Endothelial cell of umbilical vein (primary cell): Measurements from ENCODE around the gene LRRC28. TPM values are rescaled to one million over a fixed set of nuclear protein-coding genes. Genes with fewer than 3 reads are reported as not detected.

Experiments used
- BruUV-seq: library from RNA; stranded (reverse); fragments of 400-500 nt; replicated peaks from 2 replicates; lab custom pipeline; 2021; lab: Mats Ljungman, UMichigan
- CTCF ChIA-PET: fragments of 300-600, 350-600 bp; sonication (Branson Sonifier 250); formaldehyde crosslinking; loops from one replicate; lab custom pipeline; 2021; ENCODE audit warnings: antibody characterized with exemption, inconsistent platforms; lab: Charles Lee
- POLR2A ChIA-PET: fragments of 300-600, 350-600 bp; sonication (Branson Sonifier 250); formaldehyde crosslinking; loops from one replicate; lab custom pipeline; 2021; ENCODE audit warnings: antibody characterized with exemption, inconsistent platforms; lab: Charles Lee
- DNase-seq: peaks from one replicate; pipeline ENCODE4 v3.0.0-alpha.2; 2011; ENCODE audit warnings: low read depth, low spot score
- FAIRE-seq: peaks from 2 replicates; lab custom pipeline; 2011; peaks lifted over from hg19 to GRCh38; lab: Jason Lieb, UNC
- H2AFZ ChIP-seq: 2 replicates; pipeline ENCODE4 v1.6.0; 2012; ENCODE audit warnings: low read depth, low read length, control low read depth, inconsistent platforms
- H3K27ac ChIP-seq: 2 replicates; pipeline ENCODE4 v1.5.1; 2011; ENCODE audit warnings: low read depth, mild to moderate bottlenecking, control low read depth, low read length, moderate library complexity; ENCODE audit not compliant: insufficient read depth
- H3K27me3 ChIP-seq, 2 experiments: 2 replicates each; pipeline versions ENCODE4 v1.6.0 to v1.6.1; 2011; ENCODE audit warnings: low read length in 2 of 2, mixed read lengths in 1 of 2; ENCODE audit not compliant: control insufficient read depth in 2 of 2, insufficient read depth in 2 of 2
- H3K36me3 ChIP-seq, 2 experiments: 2 replicates in 1 of 2; 3 replicates in 1 of 2; pipeline ENCODE4 v1.5.1; 2011; ENCODE audit warnings: low read length in 2 of 2, mild to moderate bottlenecking in 1 of 2, moderate library complexity in 1 of 2; ENCODE audit not compliant: control insufficient read depth in 2 of 2, insufficient read depth in 2 of 2; ENCODE audit errors: extremely low read depth in 1 of 2
- H3K4me1 ChIP-seq: 3 replicates; pipeline ENCODE4 v1.5.1; 2011; ENCODE audit warnings: mild to moderate bottlenecking, low read length; ENCODE audit not compliant: control insufficient read depth, insufficient read depth; ENCODE audit errors: extremely low read depth
- H3K4me2 ChIP-seq: 2 replicates; pipeline ENCODE4 v1.6.1; 2011; ENCODE audit warnings: low read length, control low read depth, mixed read lengths; ENCODE audit not compliant: insufficient read depth
- H3K4me3 ChIP-seq, 3 experiments: fragments of 200-600 bp in 1 of 3; sonication (generic), shearing (Covaris generic) in 1 of 3; replicated peaks in 1 of 3; 2 replicates each; pipeline ENCODE4 v1.5.1; 2011 to 2016; ENCODE audit warnings: control low read depth in 3 of 3, low read length in 3 of 3, mild to moderate bottlenecking in 2 of 3, inconsistent platforms in 1 of 3, low read depth in 1 of 3, moderate library complexity in 1 of 3; ENCODE audit not compliant: insufficient read depth in 1 of 3
- H3K79me2 ChIP-seq: 2 replicates; pipeline ENCODE4 v1.6.0; 2012; ENCODE audit warnings: low read length, inconsistent platforms; ENCODE audit not compliant: control insufficient read depth, insufficient read depth
- H3K9ac ChIP-seq: replicated peaks from 2 replicates; pipeline ENCODE3; 2011; ENCODE audit warnings: low read length, control low read depth; ENCODE audit not compliant: insufficient read depth; ENCODE audit errors: extremely low read depth
- H3K9me1 ChIP-seq: replicated peaks from 3 replicates; pipeline ENCODE4 v1.6.0; 2011; ENCODE audit warnings: mild to moderate bottlenecking, low read length; ENCODE audit not compliant: control insufficient read depth, insufficient read depth; ENCODE audit errors: extremely low read depth
- H3K9me3 ChIP-seq: replicated peaks from 2 replicates; pipeline ENCODE4 v1.5.1; 2012; ENCODE audit warnings: low read length, inconsistent platforms; ENCODE audit not compliant: control insufficient read depth, insufficient read depth
- H4K20me1 ChIP-seq: replicated peaks from 2 replicates; pipeline ENCODE3; 2011; ENCODE audit warnings: mild to moderate bottlenecking, low read length; ENCODE audit not compliant: control insufficient read depth, insufficient read depth; ENCODE audit errors: extremely low read depth
- JUN ChIP-seq: IDR thresholded peaks from 2 replicates; pipeline ENCODE4 v1.6.1; 2011; ENCODE audit warnings: borderline replicate concordance, low read depth; ENCODE audit not compliant: insufficient read length, insufficient read depth
- POLR2AphosphoS5 ChIP-seq: IDR thresholded peaks from 2 replicates; pipeline ENCODE4 v1.6.1; 2012; ENCODE audit warnings: low read depth, mild to moderate bottlenecking, control low read depth, low read length, moderate library complexity; ENCODE audit not compliant: insufficient read depth
- dilution Hi-C: fragments of 300-500 bp; cut with MboI; formaldehyde crosslinking; loops from one replicate; pipeline ENCODE4 v1.15.0; 2019; ENCODE audit warnings: low sequenced_read_pairs; ENCODE audit not compliant: extremely low pct_ligation_motif_present
- intact Hi-C: fragments of 100-400 bp; cut with micrococcal nuclease; formaldehyde crosslinking; loops from one replicate; pipeline ENCODE4 v1.10.0; 2022
- polyA plus RNA-seq, 4 experiments: library from polyadenylated mRNA; depleted of rRNA in 3 of 4; stranded (reverse) in 3 of 4; unstranded in 1 of 4; fragments of >200 nt; gene quantifications; 2 replicates each; pipeline versions ENCODE4 v1.2.1 to v1.2.3, GENCODE V29; 2011 to 2012; ENCODE audit warnings: missing spikeins in 1 of 4
- total RNA-seq: library from RNA; stranded (reverse); gene quantifications from 2 replicates; pipeline ENCODE4 v1.2.3, GENCODE V29; 2021
- TF ChIP-seq, protein P1 (sequence below), 2 donors: IDR thresholded peaks; 1 replicate in 1 of 2; 2 replicates in 1 of 2; pipeline ENCODE4 v1.5.1; 2011; ENCODE audit warnings: low read length in 2 of 2, mild to moderate bottlenecking in 2 of 2, moderate library complexity in 2 of 2, control low read depth in 1 of 2, inconsistent platforms in 1 of 2, low read depth in 1 of 2; ENCODE audit not compliant: insufficient read depth in 1 of 2; ENCODE audit errors: extremely low read depth in 1 of 2
- TF ChIP-seq, protein P2 (sequence below): IDR thresholded peaks from 2 replicates; pipeline ENCODE4 v1.6.1; 2011; ENCODE audit not compliant: insufficient read depth, insufficient read length

LRRC28 gene
- total and polyA plus RNA-seq, 2 donors (not counting 3 experiments of a cell fraction or from before 2014, with no cell fraction given): 19.6 to 26.7 TPM

GRCh38 chr15:99320374-99321215, 69.3 kb downstream of the LRRC28 start:
- H3K4me1 ChIP-seq: peaks cover 7% of the 10 kb centered on the region
- dilution Hi-C loops (no loop called here), intact Hi-C loops (no loop called here)
- FAIRE-seq: no peak
- no peaks in the 10 kb centered on the region for H3K79me2 ChIP-seq
- ChIA-PET CTCF (interaction anchor here (1.4 kb wide), 1 partner anchor 33 kb away, joined by 3 read pairs; no protein-coding TSS in a partner anchor), POLR2A (no interaction called here)
- TF ChIP-seq JUN: no peak
- TF ChIP-seq, protein P1, sequence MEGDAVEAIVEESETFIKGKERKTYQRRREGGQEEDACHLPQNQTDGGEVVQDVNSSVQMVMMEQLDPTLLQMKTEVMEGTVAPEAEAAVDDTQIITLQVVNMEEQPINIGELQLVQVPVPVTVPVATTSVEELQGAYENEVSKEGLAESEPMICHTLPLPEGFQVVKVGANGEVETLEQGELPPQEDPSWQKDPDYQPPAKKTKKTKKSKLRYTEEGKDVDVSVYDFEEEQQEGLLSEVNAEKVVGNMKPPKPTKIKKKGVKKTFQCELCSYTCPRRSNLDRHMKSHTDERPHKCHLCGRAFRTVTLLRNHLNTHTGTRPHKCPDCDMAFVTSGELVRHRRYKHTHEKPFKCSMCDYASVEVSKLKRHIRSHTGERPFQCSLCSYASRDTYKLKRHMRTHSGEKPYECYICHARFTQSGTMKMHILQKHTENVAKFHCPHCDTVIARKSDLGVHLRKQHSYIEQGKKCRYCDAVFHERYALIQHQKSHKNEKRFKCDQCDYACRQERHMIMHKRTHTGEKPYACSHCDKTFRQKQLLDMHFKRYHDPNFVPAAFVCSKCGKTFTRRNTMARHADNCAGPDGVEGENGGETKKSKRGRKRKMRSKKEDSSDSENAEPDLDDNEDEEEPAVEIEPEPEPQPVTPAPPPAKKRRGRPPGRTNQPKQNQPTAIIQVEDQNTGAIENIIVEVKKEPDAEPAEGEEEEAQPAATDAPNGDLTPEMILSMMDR (IDR thresholded peaks at IDR 0.05; ENCODE audit: extremely low read depth in 1 of 2, insufficient read depth in 1 of 2, low read depth in 1 of 2, low read length in 2 of 2): no peak
- TF ChIP-seq, protein P2, sequence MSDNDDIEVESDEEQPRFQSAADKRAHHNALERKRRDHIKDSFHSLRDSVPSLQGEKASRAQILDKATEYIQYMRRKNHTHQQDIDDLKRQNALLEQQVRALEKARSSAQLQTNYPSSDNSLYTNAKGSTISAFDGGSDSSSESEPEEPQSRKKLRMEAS: no peak
- H4K20me1 ChIP-seq: no peaks in the 10 kb centered on the region
- no peak overlapping the region for H3K4me3 ChIP-seq
- no peak overlapping the region for H3K27ac ChIP-seq
- H3K9me3 ChIP-seq: no peaks in the 10 kb centered on the region
- H3K36me3 ChIP-seq: no peaks in the 10 kb centered on the region
- no peak for DNase-seq
- H3K9ac ChIP-seq: no peak overlapping the region
- no peaks in the 10 kb centered on the region for H3K9me1 ChIP-seq
- H2AFZ ChIP-seq: no peak overlapping the region
- no TSS peak for BruUV-seq
- no peaks in the 10 kb centered on the region for H3K27me3 ChIP-seq
- no peak overlapping the region for H3K4me2 ChIP-seq

GRCh38 chr15:99321468-99321867, 70.2 kb downstream of the LRRC28 start:
- POLR2A ChIA-PET: no interaction called here
- CTCF ChIA-PET: no interaction called here
- dilution Hi-C loops (no loop called here), intact Hi-C loops (no loop called here)
- Histone ChIP-seq H3K4me1 (peaks cover 7% of the 10 kb centered on the region), H3K9me3 (no peaks in the 10 kb centered on the region), H3K79me2 (no peaks in the 10 kb centered on the region), H3K9me1 (no peaks in the 10 kb centered on the region), H3K27ac (no peak overlapping the region), H3K4me3 (no peak overlapping the region), H4K20me1 (no peaks in the 10 kb centered on the region), H2AFZ (no peak overlapping the region), H3K36me3 (no peaks in the 10 kb centered on the region), H3K9ac (no peak overlapping the region), H3K27me3 (no peaks in the 10 kb centered on the region), H3K4me2 (no peak overlapping the region)
- FAIRE-seq: no peak
- TF ChIP-seq POLR2AphosphoS5: no peak
- BruUV-seq: no TSS peak
- no peak for DNase-seq
